ENCODE measurements around the gene CLIP1.
"Not testable (repeated sequence)": the region's sequence is repeated elsewhere in the genome, so short reads cannot be mapped to it uniquely, and the experiment has no call there.

CLIP1 gene

GRCh38 chr12:122421821-122422729 lies at the start of gene CLIP1:
Gene CLIP1, minus strand, starts transcription at chr12:122422669. Its CDS starts 42,217 bp downstream, at chr12:122380452.
- peak; percentile 84 for DNase-seq

DNA sequence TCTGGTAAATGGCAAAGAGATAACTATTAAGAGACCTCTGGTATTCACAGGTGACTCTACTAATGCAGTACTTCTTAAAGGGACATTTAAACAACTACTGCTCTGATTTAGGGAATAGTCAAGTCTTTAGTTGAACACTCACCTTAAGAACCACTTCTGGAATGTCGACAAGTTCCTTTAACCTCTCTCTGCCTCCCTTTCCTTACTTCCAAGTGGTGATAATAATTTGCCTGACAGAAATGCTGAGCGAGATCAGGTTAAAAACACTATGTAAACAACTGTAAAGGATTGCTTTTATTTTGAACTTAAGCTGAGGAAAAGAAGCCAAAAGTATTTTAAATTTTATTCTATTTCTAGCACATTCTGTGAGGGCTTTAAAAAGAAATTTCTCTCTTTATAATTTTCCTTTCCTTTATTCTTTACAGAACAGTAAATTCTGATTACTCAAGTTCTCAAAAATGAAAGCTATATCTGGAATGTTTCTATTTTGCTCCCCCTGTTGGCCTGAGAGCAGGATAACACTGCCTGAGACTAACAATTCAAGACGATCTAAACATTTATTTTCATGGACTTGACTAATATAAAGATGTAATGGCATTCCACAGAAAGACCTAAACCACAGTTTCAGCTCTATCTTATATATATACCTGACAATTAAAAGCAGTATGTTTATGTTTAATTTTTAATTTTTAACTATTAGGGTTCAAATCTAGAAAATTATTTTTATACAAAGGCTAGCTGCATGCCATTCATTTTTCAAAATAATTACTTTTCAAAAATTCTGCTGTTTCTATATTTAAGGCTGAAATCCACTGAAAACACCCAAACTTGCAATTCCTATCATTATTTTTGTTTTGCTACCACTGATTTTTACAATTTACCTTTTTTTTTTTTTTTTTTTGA lies 49.1 kb upstream of the CLIP1 start:
- DNase-seq = peak; percentile 78

DNA sequence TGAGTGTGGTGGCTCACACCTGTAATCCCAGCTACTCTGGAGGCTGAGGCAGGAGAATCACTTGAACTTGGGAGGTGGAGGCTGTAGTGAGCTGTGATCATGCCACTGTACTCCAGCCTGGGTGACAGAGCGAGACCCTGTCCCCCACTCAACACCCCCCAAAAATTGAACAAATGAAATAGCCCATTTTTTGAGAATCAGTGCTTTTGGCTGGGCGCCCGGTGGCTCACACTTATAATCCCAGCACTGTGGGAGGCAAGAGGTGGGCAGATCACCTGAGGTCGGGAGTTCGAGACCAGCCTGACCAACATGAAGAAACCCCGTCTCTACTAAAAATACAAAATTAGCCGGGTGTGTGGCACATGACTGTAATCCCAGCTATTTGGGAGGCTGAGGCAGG lies 48.1 kb upstream of the CLIP1 start:
- not testable (repeated sequence) for DNase-seq

DNA sequence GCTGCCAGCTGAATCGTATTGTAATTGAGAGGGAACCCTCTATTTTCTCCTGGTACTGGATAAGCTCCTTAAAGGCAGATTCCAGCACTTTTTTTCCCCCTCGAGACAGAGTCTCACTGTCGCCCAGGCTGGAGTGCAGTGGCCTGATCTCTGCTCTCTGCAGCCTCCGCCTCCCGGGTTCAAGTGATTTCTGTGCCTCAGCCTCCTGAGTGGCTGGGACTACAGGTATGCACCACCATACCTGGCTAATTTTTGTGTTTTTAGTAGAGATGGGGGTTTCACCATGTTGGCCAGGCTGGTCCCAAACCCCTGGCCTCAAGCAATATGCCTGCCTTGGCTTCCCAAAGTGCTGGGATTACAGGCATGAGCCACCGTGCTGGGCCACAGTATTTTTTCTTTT lies 47.4 kb upstream of the CLIP1 start:
- DNase-seq = not testable (repeated sequence)

- no peak for DNase-seq
Measured at GRCh38 chr12:122467983-122468382, 45.5 kb upstream of the CLIP1 start.

DNA sequence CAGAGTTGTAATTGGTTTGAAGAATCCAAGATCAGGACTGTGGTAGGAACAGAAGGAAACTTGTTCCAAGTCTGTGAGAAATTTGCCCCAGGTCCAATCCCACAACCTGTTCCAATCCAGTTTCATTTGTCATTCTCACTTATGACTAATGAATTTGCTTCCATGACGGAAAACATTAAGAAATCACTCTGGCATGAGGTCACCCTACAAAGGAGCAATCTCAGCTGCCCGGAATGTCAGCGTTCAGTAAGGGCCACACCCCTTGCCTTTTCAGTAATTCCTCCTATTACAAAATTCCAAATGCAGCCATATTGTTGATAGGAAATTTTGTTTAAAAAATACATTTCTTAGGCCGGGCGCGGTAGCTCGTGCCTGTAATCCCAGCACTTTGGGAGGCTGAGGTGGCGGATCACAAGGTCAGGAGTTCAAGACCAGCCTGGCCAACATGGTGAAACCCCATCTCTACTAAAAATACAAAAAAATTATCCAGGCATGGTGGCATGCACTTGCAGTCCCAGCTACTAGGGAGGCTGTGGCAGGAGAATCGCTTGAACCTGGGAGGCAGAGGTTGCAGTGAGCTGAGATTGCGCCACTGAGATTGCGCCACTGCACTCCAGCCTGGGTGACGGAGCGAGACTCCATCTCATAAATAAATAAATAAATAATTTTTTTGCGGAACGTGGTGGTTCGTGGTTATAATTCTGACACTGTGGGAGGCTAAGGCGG lies 42.0 kb upstream of the CLIP1 start:
- peak; percentile 99 for DNase-seq

GRCh38 chr12:122460641-122461040 lies 38.2 kb upstream of the CLIP1 start:
- DNase-seq = no peak

- no peak for DNase-seq
Measured at GRCh38 chr12:122460061-122460460, 37.6 kb upstream of the CLIP1 start.

- no peak for DNase-seq
Measured at GRCh38 chr12:122459211-122459610, 36.7 kb upstream of the CLIP1 start.

GRCh38 chr12:122458105-122459035 lies 35.9 kb upstream of the CLIP1 start:
- no peak for DNase-seq

DNA sequence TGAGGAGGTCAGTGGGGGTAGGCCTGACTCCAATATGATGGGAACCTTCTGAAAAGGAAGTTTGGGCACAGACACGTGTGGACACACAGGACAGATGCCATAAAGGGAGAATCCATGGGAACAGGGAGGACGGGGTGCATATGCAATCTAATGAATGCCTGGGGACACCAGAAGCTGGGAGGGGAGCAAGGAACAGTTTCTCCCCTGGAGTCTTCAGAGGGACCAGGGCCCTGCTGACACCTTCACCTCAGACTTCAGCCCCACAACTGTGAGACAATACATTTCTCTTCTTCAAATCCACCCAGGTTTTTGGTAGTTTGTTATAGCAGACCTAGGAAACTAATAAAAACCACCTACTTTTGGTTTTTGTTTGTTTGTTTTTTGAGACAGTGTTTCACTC lies 35.2 kb upstream of the CLIP1 start:
- no peak for DNase-seq

GRCh38 chr12:122454739-122455138 lies 32.3 kb upstream of the CLIP1 start:
- DNase-seq = no peak

DNA sequence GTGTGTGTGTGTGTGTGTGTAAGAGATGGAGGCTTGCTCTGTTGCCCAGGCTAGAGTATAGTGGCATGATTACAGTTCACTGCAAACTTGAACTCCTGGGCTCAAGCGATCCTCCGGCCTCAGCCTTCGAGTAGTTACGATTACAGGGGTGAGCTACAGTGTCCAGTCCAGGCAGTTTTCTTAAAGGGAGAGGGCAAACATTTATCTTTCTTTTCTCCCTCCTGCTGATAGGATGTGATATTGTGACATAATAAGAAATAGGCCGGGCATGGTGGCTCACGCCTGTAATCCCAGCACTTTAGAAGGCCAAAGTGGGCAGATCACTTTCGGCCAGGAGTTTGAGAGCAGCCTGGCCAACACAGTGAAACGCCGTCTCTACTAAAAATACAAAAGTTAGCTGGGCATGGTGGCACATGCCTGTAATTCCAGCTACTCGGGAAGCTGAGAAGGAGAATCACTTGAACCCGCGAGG lies 31.8 kb upstream of the CLIP1 start:
- no peak for DNase-seq

DNA sequence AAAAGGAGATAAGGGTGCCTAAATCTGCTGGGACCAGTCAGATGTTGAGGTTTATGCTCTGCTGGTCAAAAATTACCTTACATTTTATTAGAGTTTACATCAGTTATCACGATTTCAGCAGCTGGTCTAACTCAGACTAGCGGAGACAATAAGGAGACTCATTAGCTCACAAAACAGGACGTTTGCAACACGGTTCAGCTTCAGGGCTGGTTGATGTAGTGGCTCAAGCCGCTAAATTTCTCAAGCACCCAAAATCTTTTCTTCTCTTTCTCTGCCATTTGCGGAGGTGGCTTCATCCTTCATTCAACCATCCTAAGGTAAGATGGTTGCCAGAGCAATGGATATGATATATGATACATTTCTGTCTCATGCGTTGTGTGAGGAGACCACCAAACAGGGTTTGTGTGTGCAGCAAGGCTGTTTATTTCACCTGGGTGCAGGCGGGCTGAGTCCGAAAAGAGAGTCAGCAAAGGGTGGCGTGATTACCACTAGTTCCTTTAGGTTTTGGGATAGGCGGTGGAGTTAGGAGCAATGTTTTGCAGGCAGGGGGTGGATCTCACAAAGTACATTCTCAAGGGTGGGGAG lies 30.3 kb upstream of the CLIP1 start:
- DNase-seq = no peak

GRCh38 chr12:122449317-122449716 lies 26.8 kb upstream of the CLIP1 start:
- DNase-seq = peak; percentile 94

- not testable (repeated sequence) for DNase-seq
Measured at GRCh38 chr12:122447825-122448224, 25.4 kb upstream of the CLIP1 start.

- not testable (repeated sequence) for DNase-seq
Measured at GRCh38 chr12:122446390-122446789, 23.9 kb upstream of the CLIP1 start.

DNA sequence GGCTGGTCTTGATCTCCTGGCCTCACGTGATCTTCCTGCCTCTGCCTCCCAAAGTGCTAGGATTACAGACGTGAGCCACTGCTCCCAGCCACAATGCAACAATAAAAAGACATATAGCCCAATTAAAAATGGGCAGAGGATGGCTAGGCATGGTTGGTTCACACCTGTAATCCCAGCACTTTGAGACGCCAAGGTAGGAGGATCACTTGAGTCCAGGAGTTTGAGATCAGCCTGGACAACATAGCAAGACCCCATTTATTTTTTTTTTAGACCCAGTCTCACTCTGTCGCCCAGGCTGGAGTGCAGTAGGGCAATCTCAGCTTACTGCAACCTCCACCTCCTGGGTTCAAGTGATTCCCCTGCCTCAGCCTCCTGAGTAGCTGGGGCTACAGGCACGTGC lies 21.6 kb upstream of the CLIP1 start:
- not testable (repeated sequence) for DNase-seq

GRCh38 chr12:122438822-122439221 lies 16.4 kb upstream of the CLIP1 start:
- not testable (repeated sequence) for DNase-seq

GRCh38 chr12:122437656-122438121 lies 15.2 kb upstream of the CLIP1 start:
- peak; percentile 84 for DNase-seq

DNA sequence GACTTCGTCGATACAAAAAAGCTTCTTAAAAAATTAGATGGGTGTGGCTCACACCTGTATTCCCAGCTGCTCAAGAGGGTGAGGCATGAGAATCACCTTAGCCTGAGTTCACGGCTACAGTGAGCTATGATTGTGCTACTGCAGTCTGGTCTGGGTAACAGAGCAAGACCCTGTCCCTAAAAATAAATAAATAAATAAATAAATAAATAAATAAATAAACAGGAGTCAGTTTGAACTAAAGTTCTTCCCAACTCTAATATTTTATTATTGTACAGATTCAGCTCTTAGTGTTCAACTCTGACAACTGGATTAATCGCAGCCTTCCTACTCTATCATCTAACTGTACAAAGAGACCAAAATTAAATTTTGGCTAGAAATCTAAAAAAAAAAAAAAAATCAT lies 12.7 kb upstream of the CLIP1 start:
- no peak for DNase-seq
